ENCODE data around the gene TCP1.

The TCP1 gene

GRCh38 chr6:159778542-159779103 lies 10.8 kb downstream of the TCP1 start:
- TF ChIP-seq CTCF (conservative IDR thresholded peaks at IDR 0.05) (no peak), ZFX (IDR thresholded peaks at IDR 0.05) (no peak)
- H3K27ac ChIP-seq = no peak overlapping the region

- TF ChIP-seq ZFX (IDR thresholded peaks at IDR 0.05) = no peak
- TF ChIP-seq CTCF (conservative IDR thresholded peaks at IDR 0.05) = no peak
These were observed 11.3 kb downstream of the TCP1 start for GRCh38 chr6:159778131-159778530.

GRCh38 chr6:159777240-159777904 lies 12.0 kb downstream of the TCP1 start:
- no peak for TF ChIP-seq ZFX (IDR thresholded peaks at IDR 0.05)
- TF ChIP-seq CTCF (conservative IDR thresholded peaks at IDR 0.05) = no peak
- H3K27ac ChIP-seq = no peak overlapping the region

More at GRCh38 chr6:159778131-159778530, 11.3 kb downstream of the TCP1 start:
- H3K27ac ChIP-seq = no peak overlapping the region

GRCh38 chr6:159772196-159772595 lies 17.2 kb downstream of the TCP1 start:
- TF ChIP-seq ZFX (IDR thresholded peaks at IDR 0.05) = no peak
- TF ChIP-seq CTCF (conservative IDR thresholded peaks at IDR 0.05) = no peak
- no peak overlapping the region for H3K27ac ChIP-seq

- H3K27ac ChIP-seq = no peak overlapping the region
- no peak for TF ChIP-seq CTCF (conservative IDR thresholded peaks at IDR 0.05)
- TF ChIP-seq ZFX (IDR thresholded peaks at IDR 0.05) = no peak
These were observed 19.9 kb downstream of the TCP1 start for GRCh38 chr6:159769470-159769869.

GRCh38 chr6:159766906-159767305 lies 22.5 kb downstream of the TCP1 start:
- H3K27ac ChIP-seq = no peak overlapping the region
- TF ChIP-seq CTCF (conservative IDR thresholded peaks at IDR 0.05) = no peak
- no peak for TF ChIP-seq ZFX (IDR thresholded peaks at IDR 0.05)

GRCh38 chr6:159762681-159763293 lies 26.6 kb downstream of the TCP1 start:
- H3K27ac ChIP-seq = peak overlapping the region; percentile 87
- TF ChIP-seq CTCF (conservative IDR thresholded peaks at IDR 0.05) = no peak
- no peak for TF ChIP-seq ZFX (IDR thresholded peaks at IDR 0.05)
